ENCODE measurements around the gene XNDC1N.

Gene XNDC1N

DNA sequence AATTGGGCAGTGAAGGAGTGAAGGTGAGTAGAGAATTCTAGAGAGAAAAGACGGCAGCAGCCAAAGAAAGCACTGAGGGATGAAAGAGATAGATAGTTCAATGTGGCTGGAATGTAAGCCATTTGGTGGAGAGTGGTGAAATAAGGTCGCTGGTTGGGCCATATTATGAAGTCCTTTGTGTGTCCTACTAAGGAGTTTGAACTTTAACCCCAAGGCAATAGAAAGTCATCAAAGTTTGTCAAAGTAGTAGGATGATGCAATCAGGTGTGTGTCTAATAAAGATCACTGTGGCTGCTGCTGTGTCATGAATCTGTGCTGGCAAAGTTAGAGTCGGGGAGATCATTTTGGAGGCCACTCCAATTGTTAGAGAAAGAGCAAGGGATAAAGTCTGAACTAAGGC is 19.1 kb upstream of the XNDC1N start:
- H2BK15ac ChIP-seq (ENCODE audit: low read depth, poor library complexity, severe bottlenecking) = no peak overlapping the region
- no peak overlapping the region for H2BK5ac ChIP-seq (ENCODE audit: low read depth, low read length, poor library complexity, severe bottlenecking)
- H2AFZ ChIP-seq (ENCODE audit: low read depth, low read length) = no peak overlapping the region
- no peak overlapping the region for H3K4me3 ChIP-seq (ENCODE audit: insufficient read depth in 1 of 2, low read depth in 1 of 2, low read length in 2 of 2)
- H3K4me2 ChIP-seq (ENCODE audit: low read length, poor library complexity, severe bottlenecking) = no peak overlapping the region
- H3K27ac ChIP-seq (ENCODE audit: low read length, poor library complexity, severe bottlenecking) = peak overlapping the region; percentile 33
- no peak overlapping the region for H2BK12ac ChIP-seq (ENCODE audit: low read length in 2 of 2)
- no peak overlapping the region for H4K91ac ChIP-seq (ENCODE audit: low read length)
- no peaks in the 10 kb centered on the region for H3K9me3 ChIP-seq (ENCODE audit: control insufficient read depth, low read length)
- H3K4ac ChIP-seq (ENCODE audit: low read depth in 1 of 2, low read length in 2 of 2) = no peak overlapping the region
- peaks cover 12% of the 10 kb centered on the region for H3K4me1 ChIP-seq (ENCODE audit: control insufficient read depth, insufficient read depth, low read depth, low read length)
- no peak overlapping the region for H2AK5ac ChIP-seq (ENCODE audit: low read length, severe bottlenecking)
- WGBS = 91% methylated on average over 3 of the region's 3 CpGs
- peaks cover 5% of the 10 kb centered on the region in 2 experiments for H3K36me3 ChIP-seq (ENCODE audit: control insufficient read depth in 1 of 2, insufficient read depth in 2 of 2, low read depth in 1 of 2, low read length in 2 of 2)
- no peak for DNase-seq
- H2BK120ac ChIP-seq (ENCODE audit: low read depth, low read length) = no peak overlapping the region
- H3K9ac ChIP-seq (ENCODE audit: low read length) = no peak overlapping the region
- H3K14ac ChIP-seq (ENCODE audit: low read length in 2 of 2) = no peak overlapping the region
- H3K27me3 ChIP-seq (ENCODE audit: control insufficient read depth in 1 of 2, insufficient read depth in 1 of 2, low read length in 2 of 2) = no peaks in the 10 kb centered on the region
- peaks cover 8% of the 10 kb centered on the region for H3K79me1 ChIP-seq (replicated peaks; ENCODE audit: low read length, poor library complexity, severe bottlenecking)
- no peak overlapping the region for H4K8ac ChIP-seq (ENCODE audit: low read length)
- H3K18ac ChIP-seq (ENCODE audit: low read depth in 1 of 2, low read length in 2 of 2) = no peak overlapping the region
- H3K23ac ChIP-seq (ENCODE audit: low read length in 2 of 2) = no peak overlapping the region

GRCh38 chr11:71946144-71946571 is 17.8 kb upstream of the XNDC1N start:
- Histone ChIP-seq H2BK12ac (ENCODE audit: low read length in 2 of 2) (no peak overlapping the region), H2BK5ac (ENCODE audit: low read depth, low read length, poor library complexity, severe bottlenecking) (no peak overlapping the region), H2BK15ac (ENCODE audit: low read depth, poor library complexity, severe bottlenecking) (no peak overlapping the region), H3K23ac (ENCODE audit: low read length in 2 of 2) (no peak overlapping the region), H4K91ac (ENCODE audit: low read length) (no peak overlapping the region), H4K8ac (ENCODE audit: low read length) (no peak overlapping the region), H3K79me1 (replicated peaks; ENCODE audit: low read length, poor library complexity, severe bottlenecking) (peaks cover 8% of the 10 kb centered on the region), H3K9ac (ENCODE audit: low read length) (no peak overlapping the region), H2AK5ac (ENCODE audit: low read length, severe bottlenecking) (no peak overlapping the region), H3K14ac (ENCODE audit: low read length in 2 of 2) (no peak overlapping the region), H3K27ac (ENCODE audit: low read length, poor library complexity, severe bottlenecking) (peak overlapping the region; percentile 89), H3K36me3 (ENCODE audit: control insufficient read depth in 1 of 2, insufficient read depth in 2 of 2, low read depth in 1 of 2, low read length in 2 of 2) (peaks cover 5% of the 10 kb centered on the region in 2 experiments), H3K9me3 (ENCODE audit: control insufficient read depth, low read length) (no peaks in the 10 kb centered on the region), H3K4me3 (ENCODE audit: insufficient read depth in 1 of 2, low read depth in 1 of 2, low read length in 2 of 2) (no peak overlapping the region), H3K18ac (ENCODE audit: low read depth in 1 of 2, low read length in 2 of 2) (no peak overlapping the region), H2BK120ac (ENCODE audit: low read depth, low read length) (no peak overlapping the region), H2AFZ (ENCODE audit: low read depth, low read length) (no peak overlapping the region), H3K4me1 (ENCODE audit: control insufficient read depth, insufficient read depth, low read depth, low read length) (peaks cover 11% of the 10 kb centered on the region), H3K4ac (ENCODE audit: low read depth in 1 of 2, low read length in 2 of 2) (no peak overlapping the region), H3K27me3 (ENCODE audit: control insufficient read depth in 1 of 2, insufficient read depth in 1 of 2, low read length in 2 of 2) (no peaks in the 10 kb centered on the region), H3K4me2 (ENCODE audit: low read length, poor library complexity, severe bottlenecking) (no peak overlapping the region)
- WGBS = 0% methylated on average over 1 of the region's 2 CpGs
- peak; percentile 80 for DNase-seq

- Histone ChIP-seq H2BK12ac (ENCODE audit: low read length in 2 of 2) (no peak overlapping the region), H3K9me3 (ENCODE audit: control insufficient read depth, low read length) (no peaks in the 10 kb centered on the region), H2BK120ac (ENCODE audit: low read depth, low read length) (no peak overlapping the region), H3K4ac (ENCODE audit: low read depth in 1 of 2, low read length in 2 of 2) (no peak overlapping the region), H2BK15ac (ENCODE audit: low read depth, poor library complexity, severe bottlenecking) (no peak overlapping the region), H2BK5ac (ENCODE audit: low read depth, low read length, poor library complexity, severe bottlenecking) (no peak overlapping the region), H3K27ac (ENCODE audit: low read length, poor library complexity, severe bottlenecking) (no peak overlapping the region), H3K9ac (ENCODE audit: low read length) (no peak overlapping the region), H3K36me3 (ENCODE audit: control insufficient read depth in 1 of 2, insufficient read depth in 2 of 2, low read depth in 1 of 2, low read length in 2 of 2) (peaks cover 0 to 11% of the 10 kb centered on the region in 2 experiments), H3K18ac (ENCODE audit: low read depth in 1 of 2, low read length in 2 of 2) (peak overlapping the region in 1 of 2 experiments; percentile 12), H3K4me1 (ENCODE audit: control insufficient read depth, insufficient read depth, low read depth, low read length) (peaks cover under 1% of the 10 kb centered on the region), H4K8ac (ENCODE audit: low read length) (no peak overlapping the region), H3K14ac (ENCODE audit: low read length in 2 of 2) (no peak overlapping the region), H4K91ac (ENCODE audit: low read length) (no peak overlapping the region), H2AK5ac (ENCODE audit: low read length, severe bottlenecking) (peak overlapping the region; percentile 62), H3K79me1 (replicated peaks; ENCODE audit: low read length, poor library complexity, severe bottlenecking) (peaks cover 3% of the 10 kb centered on the region), H3K23ac (ENCODE audit: low read length in 2 of 2) (no peak overlapping the region), H3K27me3 (ENCODE audit: control insufficient read depth in 1 of 2, insufficient read depth in 1 of 2, low read length in 2 of 2) (no peaks in the 10 kb centered on the region), H3K4me3 (ENCODE audit: insufficient read depth in 1 of 2, low read depth in 1 of 2, low read length in 2 of 2) (no peak overlapping the region), H2AFZ (ENCODE audit: low read depth, low read length) (no peak overlapping the region), H3K4me2 (ENCODE audit: low read length, poor library complexity, severe bottlenecking) (no peak overlapping the region)
- peak; percentile 56 for DNase-seq
- 73% methylated on average over 6 of the region's 6 CpGs for WGBS
Measured at GRCh38 chr11:71940561-71941219, 12.3 kb upstream of the XNDC1N start.

DNA sequence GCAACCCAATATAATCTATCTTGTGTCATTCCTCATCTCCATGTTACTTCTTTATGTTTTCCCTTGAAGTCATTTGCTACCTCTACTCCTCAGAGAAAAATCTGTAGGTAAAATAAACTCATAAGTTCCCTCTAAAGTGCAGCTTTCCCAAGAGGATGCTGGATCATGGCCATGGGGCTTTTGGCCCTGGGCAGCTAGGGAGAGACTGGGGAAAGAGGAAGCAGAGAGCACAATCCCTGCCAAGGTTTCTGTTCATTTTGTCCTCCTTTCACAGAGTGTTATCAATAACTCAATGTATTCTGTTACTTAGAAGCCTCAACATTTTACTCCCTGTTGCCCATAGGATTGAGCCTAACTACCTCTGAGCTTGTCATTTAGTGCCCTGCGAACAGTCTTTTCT is 9.4 kb upstream of the XNDC1N start:
- Histone ChIP-seq H3K4me2 (ENCODE audit: low read length, poor library complexity, severe bottlenecking) (no peak overlapping the region), H4K91ac (ENCODE audit: low read length) (no peak overlapping the region), H2BK120ac (ENCODE audit: low read depth, low read length) (no peak overlapping the region), H2BK15ac (ENCODE audit: low read depth, poor library complexity, severe bottlenecking) (no peak overlapping the region), H3K4ac (ENCODE audit: low read depth in 1 of 2, low read length in 2 of 2) (no peak overlapping the region), H3K18ac (ENCODE audit: low read depth in 1 of 2, low read length in 2 of 2) (no peak overlapping the region), H3K9ac (ENCODE audit: low read length) (no peak overlapping the region), H2AK5ac (ENCODE audit: low read length, severe bottlenecking) (no peak overlapping the region), H3K14ac (ENCODE audit: low read length in 2 of 2) (no peak overlapping the region), H3K27me3 (ENCODE audit: control insufficient read depth in 1 of 2, insufficient read depth in 1 of 2, low read length in 2 of 2) (no peaks in the 10 kb centered on the region), H4K8ac (ENCODE audit: low read length) (no peak overlapping the region), H3K9me3 (ENCODE audit: control insufficient read depth, low read length) (no peaks in the 10 kb centered on the region), H3K27ac (ENCODE audit: low read length, poor library complexity, severe bottlenecking) (no peak overlapping the region), H2BK5ac (ENCODE audit: low read depth, low read length, poor library complexity, severe bottlenecking) (no peak overlapping the region), H3K23ac (ENCODE audit: low read length in 2 of 2) (no peak overlapping the region), H2AFZ (ENCODE audit: low read depth, low read length) (no peak overlapping the region), H3K4me1 (ENCODE audit: control insufficient read depth, insufficient read depth, low read depth, low read length) (peaks cover 4% of the 10 kb centered on the region), H3K79me1 (replicated peaks; ENCODE audit: low read length, poor library complexity, severe bottlenecking) (peaks cover 5% of the 10 kb centered on the region), H2BK12ac (ENCODE audit: low read length in 2 of 2) (no peak overlapping the region), H3K4me3 (ENCODE audit: insufficient read depth in 1 of 2, low read depth in 1 of 2, low read length in 2 of 2) (no peak overlapping the region), H3K36me3 (ENCODE audit: control insufficient read depth in 1 of 2, insufficient read depth in 2 of 2, low read depth in 1 of 2, low read length in 2 of 2) (peaks cover 0 to 7% of the 10 kb centered on the region in 2 experiments)
- DNase-seq = no peak
- WGBS = no CpG with 5 or more reads among the region's 1 CpG
